IPS-NIHi7 (cell line): ENCODE data around the gene BMP3.

Source experiments
- DNase-seq: peaks from one replicate; pipeline ENCODE4 v3.0.0; 2012; ENCODE audit warnings: mixed read lengths; ENCODE audit errors: extremely low spot score

Gene BMP3

GRCh38 chr4:81106150-81106549 is 75.6 kb downstream of the BMP3 start:
- DNase-seq = no peak
